Measurements from ENCODE around the gene ERICH6. TPM values are rescaled to one million over a fixed set of nuclear protein-coding genes. Genes with fewer than 3 reads are reported as not detected.

ERICH6 gene
- total RNA-seq, 1 donor from 2014 or later: 0.31 TPM

- TF ChIP-seq CTCF (IDR thresholded peaks at IDR 0.05; ENCODE audit: unreplicated experiment): no peak
- H3K27ac Mint-ChIP-seq (ENCODE audit: unreplicated experiment): no peak overlapping the region
- no peaks in the 10 kb centered on the region for H3K9me3 Mint-ChIP-seq (ENCODE audit: unreplicated experiment)
- H3K27me3 Mint-ChIP-seq (ENCODE audit: unreplicated experiment): no peaks in the 10 kb centered on the region
- no peak for DNase-seq (ENCODE audit: low spot score)
- peaks cover 5% of the 10 kb centered on the region for H3K36me3 Mint-ChIP-seq (ENCODE audit: low read depth, unreplicated experiment)
- H3K4me1 Mint-ChIP-seq (ENCODE audit: unreplicated experiment): peaks cover 27% of the 10 kb centered on the region
- H3K4me3 Mint-ChIP-seq (ENCODE audit: unreplicated experiment): no peak overlapping the region
Observed at GRCh38 chr3:150610785-150611184, 92.9 kb downstream of the ERICH6 start.

GRCh38 chr3:150609988-150610387 lies 93.7 kb downstream of the ERICH6 start:
- H3K27ac Mint-ChIP-seq (ENCODE audit: unreplicated experiment): no peak overlapping the region
- no peak overlapping the region for H3K4me3 Mint-ChIP-seq (ENCODE audit: unreplicated experiment)
- H3K9me3 Mint-ChIP-seq (ENCODE audit: unreplicated experiment): no peaks in the 10 kb centered on the region
- peaks cover 31% of the 10 kb centered on the region for H3K4me1 Mint-ChIP-seq (ENCODE audit: unreplicated experiment)
- DNase-seq (ENCODE audit: low spot score): no peak
- no peaks in the 10 kb centered on the region for H3K27me3 Mint-ChIP-seq (ENCODE audit: unreplicated experiment)
- H3K36me3 Mint-ChIP-seq (ENCODE audit: low read depth, unreplicated experiment): peaks cover 5% of the 10 kb centered on the region
- TF ChIP-seq CTCF (IDR thresholded peaks at IDR 0.05; ENCODE audit: unreplicated experiment): no peak

Other genes with a start within 250 kb of the ERICH6 start
- 89.9 TPM for gene SERP1, start 157.4 kb downstream of the ERICH6 start, total RNA-seq (ENCODE audit: unreplicated experiment)
- gene EIF2A, start 157.1 kb downstream of the ERICH6 start, total RNA-seq (ENCODE audit: unreplicated experiment): 68.8 TPM
- 73.6 TPM for gene SELENOT, start 100.6 kb downstream of the ERICH6 start, total RNA-seq (ENCODE audit: unreplicated experiment)
- gene SIAH2, start 59.2 kb upstream of the ERICH6 start, total RNA-seq (ENCODE audit: unreplicated experiment): 13.2 TPM
- gene MINDY4B, start 201.5 kb upstream of the ERICH6 start, total RNA-seq (ENCODE audit: unreplicated experiment): 3.0 TPM

All from endothelial cell (in vitro differentiated cells).